CD14-positive monocyte (primary cell): ENCODE measurements around the gene NR3C1. TPM values are rescaled to one million over a fixed set of nuclear protein-coding genes. Genes with fewer than 3 reads are reported as not detected.

Experiments used
- DNase-seq, 3 donors: peaks; one replicate each; pipeline ENCODE4 v3.0.0-alpha.2; 2011 to 2022
- H2AFZ ChIP-seq: 2 replicates; pipeline ENCODE4 v1.6.0; 2012; ENCODE audit warnings: mild to moderate bottlenecking, low read depth, low read length, inconsistent platforms; ENCODE audit not compliant: insufficient read depth, poor library complexity, severe bottlenecking
- H3K27ac ChIP-seq, 2 donors: 1 replicate in 1 of 2; 2 replicates in 1 of 2; pipeline ENCODE4 v1.5.1; 2012 to 2013; ENCODE audit warnings: low read length in 2 of 2, control low read depth in 1 of 2, inconsistent platforms in 1 of 2, low read depth in 1 of 2, mild to moderate bottlenecking in 1 of 2
- H3K27me3 ChIP-seq, 2 donors: one replicate each; pipeline versions ENCODE4 v1.6.0 to v1.6.1; 2011 to 2013; ENCODE audit warnings: low read length in 2 of 2; ENCODE audit not compliant: control insufficient read depth in 2 of 2, insufficient read depth in 2 of 2
- H3K36me3 ChIP-seq, 2 donors: replicated peaks in 1 of 2; 1 replicate in 1 of 2; 2 replicates in 1 of 2; pipeline versions ENCODE4 v1.5.1 to v1.6.1; 2012 to 2013; ENCODE audit warnings: low read length in 2 of 2, control low read depth in 1 of 2, inconsistent platforms in 1 of 2, mild to moderate bottlenecking in 1 of 2; ENCODE audit not compliant: insufficient read depth in 2 of 2, control insufficient read depth in 1 of 2
- H3K4me1 ChIP-seq, 2 donors: 1 replicate in 1 of 2; 2 replicates in 1 of 2; pipeline versions ENCODE4 v1.5.1 to v1.6.1; 2012 to 2013; ENCODE audit warnings: low read length in 2 of 2, control low read depth in 1 of 2, inconsistent platforms in 1 of 2, mild to moderate bottlenecking in 1 of 2, moderate library complexity in 1 of 2; ENCODE audit not compliant: insufficient read depth in 2 of 2, control insufficient read depth in 1 of 2
- H3K4me2 ChIP-seq: replicated peaks from 2 replicates; pipeline ENCODE3; 2012; ENCODE audit warnings: low read length, moderate library complexity, mild to moderate bottlenecking; ENCODE audit not compliant: poor library complexity, severe bottlenecking; ENCODE audit errors: extremely low read depth
- H3K4me3 ChIP-seq, 3 experiments: fragments of 200-600 bp in 1 of 3; sonication (generic) in 1 of 3; replicated peaks in 1 of 3; 1 replicate in 2 of 3; 2 replicates in 1 of 3; pipeline ENCODE4 v1.5.1; 2011 to 2013; ENCODE audit warnings: low read length in 3 of 3, mild to moderate bottlenecking in 3 of 3, control low read depth in 2 of 3, low read depth in 2 of 3, inconsistent platforms in 1 of 3, moderate library complexity in 1 of 3
- H3K79me2 ChIP-seq: 2 replicates; pipeline ENCODE4 v1.6.0; 2012; ENCODE audit warnings: mild to moderate bottlenecking, control low read depth, inconsistent platforms, low read length, moderate library complexity; ENCODE audit not compliant: insufficient read depth
- H3K9ac ChIP-seq: 2 replicates; pipeline ENCODE4 v1.6.0; 2017; ENCODE audit warnings: low read length, mild to moderate bottlenecking; ENCODE audit not compliant: insufficient read depth, poor library complexity, severe bottlenecking
- H3K9me3 ChIP-seq, 2 donors: replicated peaks in 1 of 2; 1 replicate in 1 of 2; 2 replicates in 1 of 2; pipeline versions ENCODE4 v1.5.1 to v1.6.1; 2012 to 2013; ENCODE audit warnings: low read length in 2 of 2, control low read depth in 1 of 2; ENCODE audit not compliant: control insufficient read depth in 1 of 2, insufficient read depth in 1 of 2
- H4K20me1 ChIP-seq: 2 replicates; pipeline ENCODE4 v1.6.0; 2012; ENCODE audit warnings: mild to moderate bottlenecking, low read length, control low read depth, moderate library complexity; ENCODE audit not compliant: insufficient read depth
- H3K27ac Mint-ChIP-seq, 7 donors: one replicate each; pipeline ENCODE4 v1.8.0; 2020; ENCODE audit warnings: mild to moderate bottlenecking in 7 of 7, mixed read lengths in 7 of 7, moderate library complexity in 6 of 7, inconsistent platforms in 2 of 7
- H3K27me3 Mint-ChIP-seq, 3 donors: one replicate each; pipeline ENCODE4 v1.8.0; 2021 to 2022; ENCODE audit warnings: low read depth in 3 of 3, mild to moderate bottlenecking in 3 of 3, mixed read lengths in 3 of 3, moderate library complexity in 3 of 3, inconsistent platforms in 1 of 3
- H3K36me3 Mint-ChIP-seq, 2 donors: one replicate each; pipeline ENCODE4 v1.8.0; 2020; ENCODE audit warnings: mixed read lengths in 2 of 2, inconsistent platforms in 1 of 2, mild to moderate bottlenecking in 1 of 2
- H3K4me1 Mint-ChIP-seq: one replicate; pipeline ENCODE4 v1.8.0; 2020; ENCODE audit warnings: mild to moderate bottlenecking, mixed read lengths
- H3K4me3 Mint-ChIP-seq, 2 donors: one replicate each; pipeline ENCODE4 v1.8.0; 2020; ENCODE audit warnings: mild to moderate bottlenecking in 2 of 2, mixed read lengths in 2 of 2, moderate library complexity in 1 of 2
- H3K9me3 Mint-ChIP-seq, 7 donors: one replicate each; pipeline ENCODE4 v1.8.0; 2020 to 2022; ENCODE audit warnings: mixed read lengths in 7 of 7, mild to moderate bottlenecking in 6 of 7, moderate library complexity in 6 of 7, inconsistent platforms in 2 of 7
- CTCF ChIP-seq: fragments of 200-600 bp; IDR thresholded peaks from one replicate; pipeline ENCODE4 v1.8.0; 2022; ENCODE audit warnings: antibody characterized with exemption, mild to moderate bottlenecking
- WGBS: methylation state at CpG from one replicate; pipeline ENCODE4 v1.1.5; 2013; ENCODE audit warnings: missing lambda C conversion rate; ENCODE audit not compliant: insufficient coverage; 5-methylcytosine and 5-hydroxymethylcytosine counted together
- intact Hi-C, 2 donors: fragments of 100-400 bp; cut with micrococcal nuclease; formaldehyde crosslinking; loops; one replicate each; pipeline versions ENCODE4 v1.15.0 to v1.15.1; 2023
- polyA plus RNA-seq, 3 donors: library from polyadenylated mRNA; depleted of rRNA in 1 of 3; unstranded in 2 of 3; stranded (reverse) in 1 of 3; fragments of 300-500 nt in 2 of 3; fragments of >200 nt in 1 of 3; fragmentation: Illumina TruSeq in 2 of 3; gene quantifications; 1 replicate in 2 of 3; 2 replicates in 1 of 3; pipeline ENCODE4 v1.2.3, GENCODE V29; 2012 to 2021

Gene NR3C1
- polyA plus RNA-seq, 3 donors = 25.4 to 82.8 (median 75.1) TPM

GRCh38 chr5:143349177-143349576 is 54.3 kb downstream of the NR3C1 start:
- no peak for DNase-seq
- Mint-ChIP-seq H3K4me1 (peaks cover 45% of the 10 kb centered on the region), H3K27ac (no peak overlapping the region), H3K4me3 (no peak overlapping the region), H3K36me3 (peaks cover 7 to 8% of the 10 kb centered on the region in 2 donors), H3K9me3 (no peaks in the 10 kb centered on the region), H3K27me3 (peaks cover 0 to 1% (median 0%) of the 10 kb centered on the region in 3 donors)
- Histone ChIP-seq H3K4me3 (no peak overlapping the region), H3K79me2 (peaks cover 100% of the 10 kb centered on the region), H3K36me3 (no peaks in the 10 kb centered on the region), H3K9me3 (no peaks in the 10 kb centered on the region), H3K4me2 (no peak overlapping the region), H3K4me1 (peaks cover 55 to 67% of the 10 kb centered on the region in 2 donors), H3K27ac (peak overlapping the region in 1 of 2 donors; percentile 71), H3K9ac (no peak overlapping the region), H4K20me1 (peaks cover 99% of the 10 kb centered on the region), H2AFZ (no peak overlapping the region), H3K27me3 (no peaks in the 10 kb centered on the region)
- intact Hi-C loops = loop anchor here in 1 of 2 donors (5.0 kb wide), 1 partner anchor 37 kb away; no protein-coding TSS in a partner anchor
- TF ChIP-seq CTCF = no peak

GRCh38 chr5:143347698-143348344 is 55.7 kb downstream of the NR3C1 start:
- H2AFZ ChIP-seq = no peak overlapping the region
- no peak overlapping the region for H3K4me3 ChIP-seq
- peak overlapping the region in 1 of 2 donors; percentile 56 for H3K27ac ChIP-seq
- H3K4me1 ChIP-seq = peaks cover 44 to 54% of the 10 kb centered on the region in 2 donors
- Mint-ChIP-seq H3K4me1 (peaks cover 34% of the 10 kb centered on the region), H3K9me3 (no peaks in the 10 kb centered on the region), H3K27me3 (peaks cover 0 to 1% (median 0%) of the 10 kb centered on the region in 3 donors), H3K4me3 (no peak overlapping the region), H3K27ac (peak overlapping the region in 6 of 7 donors; percentile 45 to 79 (median 54)), H3K36me3 (peaks cover 4% of the 10 kb centered on the region in 2 donors)
- H3K79me2 ChIP-seq = peaks cover 100% of the 10 kb centered on the region
- TF ChIP-seq CTCF = no peak
- WGBS = no CpG with 5 or more reads among the region's 3 CpGs
- intact Hi-C loops = loop anchor here in 1 of 2 donors (5.0 kb wide), 1 partner anchor 36 kb away; no protein-coding TSS in a partner anchor
- H4K20me1 ChIP-seq = peaks cover 99% of the 10 kb centered on the region
- H3K36me3 ChIP-seq = no peaks in the 10 kb centered on the region
- H3K9ac ChIP-seq = no peak overlapping the region
- H3K4me2 ChIP-seq = no peak overlapping the region
- H3K27me3 ChIP-seq = no peaks in the 10 kb centered on the region
- no peaks in the 10 kb centered on the region for H3K9me3 ChIP-seq
- no peak for DNase-seq
